ENCODE results near the gene ENHO.
"Not testable (repeated sequence)": the region's sequence is repeated elsewhere in the genome, so short reads cannot be mapped to it uniquely, and the experiment has no call there.

ENHO gene

DNA sequence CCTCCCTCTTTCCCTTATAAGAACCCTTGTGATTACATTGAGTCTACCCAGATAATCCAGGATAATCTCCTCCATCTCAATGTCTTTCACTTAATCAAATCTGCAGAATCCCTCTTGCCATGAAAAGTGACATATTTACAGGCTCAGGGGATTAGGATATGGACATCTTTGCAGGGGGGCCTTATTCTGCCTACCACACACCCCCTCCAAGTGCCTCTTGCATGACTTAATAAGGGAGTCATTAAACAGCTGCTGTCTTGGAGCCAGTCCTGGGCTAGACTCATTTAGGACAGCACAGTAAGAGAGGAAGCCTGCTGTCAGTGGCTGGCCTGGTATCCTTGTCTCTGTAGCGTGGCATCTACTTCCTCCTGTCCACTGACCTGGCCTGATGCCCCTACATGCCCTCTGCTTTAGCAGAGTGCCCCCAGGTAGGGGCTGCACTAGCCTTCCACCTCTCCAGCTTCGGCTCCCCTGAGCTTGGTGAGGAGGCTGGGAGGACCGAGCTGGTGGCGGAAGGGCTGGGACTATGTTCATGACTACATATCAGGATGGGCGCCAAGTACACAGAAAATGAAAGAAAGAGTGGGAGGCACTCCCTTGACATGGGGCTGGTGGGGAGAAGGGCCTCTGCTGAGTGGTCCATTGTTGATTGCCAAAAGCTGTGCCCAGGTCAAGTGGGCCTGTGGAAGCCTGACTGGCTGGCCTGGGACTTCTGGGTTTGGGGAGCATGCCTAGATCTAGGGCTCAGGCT is 17.2 kb downstream of the ENHO start:
- DNase-seq = no peak

- no peak for DNase-seq
Measured at GRCh38 chr9:34503406-34503805, 19.4 kb downstream of the ENHO start.

DNA sequence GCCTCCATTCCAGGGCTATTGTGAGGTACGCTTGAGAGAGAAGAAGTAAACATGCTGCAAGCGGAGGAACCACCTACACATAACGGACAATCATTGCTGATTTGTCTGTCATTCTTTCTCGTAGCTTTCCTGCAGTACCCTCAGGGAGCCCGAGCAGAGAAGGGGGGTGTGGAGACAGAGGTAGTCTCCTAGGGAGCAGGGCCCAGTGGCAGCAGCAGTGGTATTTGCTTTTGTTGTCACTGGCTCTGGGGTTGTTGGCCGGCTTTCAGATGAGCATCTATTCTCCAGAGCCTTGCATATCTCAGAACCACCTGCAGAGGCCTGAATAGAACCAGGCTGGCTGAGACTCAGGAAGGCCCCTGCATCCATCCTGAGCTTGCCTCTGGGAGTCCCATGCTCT is 19.9 kb downstream of the ENHO start:
- no peak for DNase-seq

- DNase-seq = no peak
Measured at GRCh38 chr9:34502471-34502870, 20.3 kb downstream of the ENHO start.

- no peak for DNase-seq
Measured at GRCh38 chr9:34501889-34502425, 20.8 kb downstream of the ENHO start.

GRCh38 chr9:34501372-34501771 is 21.4 kb downstream of the ENHO start:
- DNase-seq = no peak

DNA sequence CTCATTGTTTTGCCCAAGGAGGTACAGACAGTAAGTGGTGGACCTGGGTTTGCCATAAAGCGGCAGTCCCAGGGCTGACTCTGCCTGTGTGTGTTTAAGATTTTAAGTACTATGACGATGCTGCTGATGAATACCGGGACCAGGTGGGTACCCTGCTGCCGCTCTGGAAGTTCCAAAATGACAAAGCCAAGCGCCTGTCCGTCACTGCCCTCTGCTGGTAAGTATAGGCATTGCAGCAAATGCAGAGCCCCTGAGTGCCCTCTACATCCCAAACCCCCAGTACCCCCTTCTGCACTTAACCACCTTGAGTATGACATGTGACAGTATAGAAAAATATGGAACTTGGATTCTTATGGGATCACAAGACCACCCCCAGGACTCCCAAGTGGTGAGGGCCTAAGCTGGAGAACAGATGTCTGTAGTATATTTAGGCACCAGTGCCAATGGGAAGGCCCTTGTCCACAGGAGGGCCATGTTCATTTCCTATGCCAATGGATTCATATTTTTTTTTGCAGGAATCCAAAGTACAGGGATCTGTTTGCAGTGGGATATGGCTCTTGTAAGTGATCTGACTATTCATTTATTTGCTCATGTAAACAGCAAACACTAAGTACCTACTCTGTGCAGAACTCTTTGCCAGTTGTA is 22.0 kb downstream of the ENHO start:
- DNase-seq = peak; percentile 20

DNA sequence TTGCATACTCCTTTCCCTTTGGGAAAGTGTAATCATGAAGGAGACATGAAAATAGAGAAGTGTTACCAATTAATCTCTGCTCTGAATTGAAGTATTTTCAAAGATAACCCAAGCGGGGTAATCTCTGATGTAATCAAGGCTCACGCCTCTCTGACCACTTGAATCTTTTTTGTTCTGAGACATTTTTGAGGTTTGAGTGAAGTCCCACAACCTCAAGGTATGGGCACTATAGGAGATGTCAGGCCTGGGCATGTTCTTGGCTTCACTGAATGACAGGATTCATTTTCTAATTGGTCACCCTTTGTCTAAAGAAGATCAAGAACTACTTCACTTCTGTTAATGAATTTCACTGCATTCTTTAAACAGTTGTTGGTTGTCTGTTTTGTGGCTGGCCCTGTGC is 23.7 kb downstream of the ENHO start:
- DNase-seq = no peak

- DNase-seq = no peak
Measured at GRCh38 chr9:34498553-34498952, 24.2 kb downstream of the ENHO start.

DNA sequence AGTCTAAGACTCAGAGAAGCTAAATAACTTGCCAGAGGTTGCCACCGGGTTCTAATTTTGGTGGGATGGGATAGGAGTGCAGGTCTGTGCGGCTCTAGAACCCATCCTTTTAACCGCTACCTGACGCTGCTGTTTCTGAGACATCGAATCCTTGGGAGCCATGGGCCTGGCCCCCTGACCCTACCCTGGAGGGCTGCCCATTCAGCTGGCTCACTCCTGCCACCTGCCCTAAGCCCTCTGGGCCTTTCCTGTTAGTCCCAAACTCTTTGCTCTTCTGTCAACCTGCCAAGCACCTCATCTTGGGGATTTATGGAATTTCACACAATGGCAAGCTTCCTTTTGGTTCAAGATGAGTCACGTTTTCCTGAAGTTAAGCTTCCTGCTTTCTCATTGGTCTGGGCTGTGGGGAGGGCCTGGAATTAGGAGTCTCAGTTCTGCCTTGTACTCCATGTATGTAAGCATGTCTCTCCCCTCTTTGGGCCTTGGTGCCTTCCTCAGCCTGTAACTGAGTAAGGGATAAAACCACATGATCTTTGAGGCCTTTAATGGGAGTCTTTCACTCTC is 26.6 kb downstream of the ENHO start:
- DNase-seq = no peak

- DNase-seq = no peak
Measured at GRCh38 chr9:34493972-34494535, 28.7 kb downstream of the ENHO start.

GRCh38 chr9:34492051-34492450 is 30.7 kb downstream of the ENHO start:
- no peak for DNase-seq

GRCh38 chr9:34491596-34491995 is 31.2 kb downstream of the ENHO start:
- no peak for DNase-seq

DNA sequence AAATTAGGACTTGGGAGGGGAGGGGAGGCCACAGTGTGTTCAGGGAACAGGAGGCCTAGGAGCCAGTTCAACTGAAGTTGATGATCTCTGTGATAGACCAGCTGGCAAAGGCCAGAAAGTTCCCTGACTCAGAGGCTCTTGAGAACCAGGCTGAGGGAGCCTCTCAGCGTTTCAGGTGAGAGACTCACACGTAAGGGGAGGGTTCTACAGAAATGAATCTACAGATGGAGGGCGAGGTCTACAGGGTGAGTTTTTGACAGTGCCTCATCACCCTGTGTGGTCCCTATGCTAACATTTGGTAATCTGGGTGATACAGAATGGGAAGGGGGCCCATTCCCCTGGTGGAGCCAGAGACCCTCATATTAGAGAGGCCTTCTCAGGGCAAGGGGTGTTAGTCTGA is 32.0 kb downstream of the ENHO start:
- DNase-seq = no peak

- DNase-seq = no peak
Measured at GRCh38 chr9:34490360-34490759, 32.4 kb downstream of the ENHO start.

DNA sequence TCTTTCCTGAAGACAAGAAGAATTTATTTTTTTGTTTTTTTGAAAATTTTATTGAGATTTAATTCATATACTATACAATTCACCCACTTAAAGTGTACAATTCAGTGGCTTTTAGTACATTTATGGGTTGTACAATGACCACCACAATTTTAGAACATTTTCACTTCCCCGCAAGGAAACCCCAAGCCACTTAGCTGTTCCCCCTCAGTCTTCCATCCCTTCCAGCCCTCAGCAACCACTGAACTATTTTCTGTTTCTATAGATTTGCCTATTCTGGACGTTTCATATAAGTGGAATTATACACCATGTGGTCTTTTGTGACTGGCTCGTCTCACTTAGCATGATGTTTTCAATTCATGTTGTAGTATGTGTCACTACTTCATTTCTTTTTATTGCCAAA is 36.2 kb downstream of the ENHO start:
- DNase-seq = no peak

DNA sequence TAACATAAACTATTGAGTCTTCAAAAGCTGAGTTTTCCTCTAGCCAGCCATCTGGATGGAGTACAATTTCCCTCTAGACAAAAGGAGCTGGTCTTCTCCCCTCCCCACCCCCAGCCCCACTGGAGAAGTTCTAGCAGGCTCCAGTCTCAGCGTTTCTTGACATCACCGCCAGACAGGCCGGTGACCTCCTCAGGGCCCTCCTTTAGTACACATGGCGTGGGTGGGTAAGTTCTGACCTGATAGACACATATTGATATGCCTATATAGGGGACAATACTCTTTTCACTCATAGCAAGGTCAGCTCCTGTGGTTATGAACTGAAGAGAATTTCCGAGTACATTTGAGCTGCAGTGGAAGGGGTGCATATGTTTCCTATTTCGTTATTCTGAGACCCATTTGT is 37.0 kb downstream of the ENHO start:
- no peak for DNase-seq

DNA sequence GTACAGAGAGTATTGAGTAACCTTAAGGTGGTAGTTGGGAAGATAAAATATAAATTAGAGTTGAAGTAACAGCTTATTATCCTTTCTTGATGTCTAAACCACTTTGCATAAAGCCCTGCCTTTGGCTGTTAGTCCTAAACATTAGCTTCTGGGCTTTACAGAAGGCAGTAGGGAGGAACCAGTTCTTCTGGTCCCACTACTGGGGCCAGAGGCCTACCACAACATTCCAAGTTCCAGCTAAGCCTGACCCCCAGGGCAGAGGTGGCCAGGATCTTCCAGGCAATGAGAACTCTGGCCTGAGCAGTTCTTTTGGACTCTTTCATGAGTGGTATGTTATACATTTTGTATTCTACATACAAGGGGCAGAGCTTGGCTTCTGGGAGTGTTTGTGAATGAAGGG is 38.1 kb downstream of the ENHO start:
- DNase-seq = no peak

GRCh38 chr9:34482746-34483145 is 40.0 kb downstream of the ENHO start:
- DNase-seq = not testable (repeated sequence)

DNA sequence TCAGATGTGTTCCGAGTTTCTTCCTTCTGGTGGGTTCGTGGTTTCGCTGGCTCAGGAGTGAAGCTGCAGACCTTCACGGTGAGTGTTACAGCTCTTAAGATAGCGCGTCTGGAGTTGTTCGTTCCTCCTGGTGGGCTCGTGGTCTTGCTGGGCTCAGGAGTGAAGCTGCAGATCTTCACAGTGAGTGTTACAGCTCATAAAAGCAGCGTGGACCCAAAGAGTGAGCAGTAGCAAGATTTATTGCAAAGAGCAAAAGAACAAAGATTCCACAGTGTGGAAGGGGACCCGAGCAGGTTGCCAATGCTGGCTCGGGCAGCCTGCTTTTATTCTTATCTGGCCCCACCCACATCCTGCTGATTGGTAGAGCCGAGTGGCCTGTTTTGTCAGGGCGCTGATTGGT is 41.2 kb downstream of the ENHO start:
- DNase-seq = not testable (repeated sequence)

DNA sequence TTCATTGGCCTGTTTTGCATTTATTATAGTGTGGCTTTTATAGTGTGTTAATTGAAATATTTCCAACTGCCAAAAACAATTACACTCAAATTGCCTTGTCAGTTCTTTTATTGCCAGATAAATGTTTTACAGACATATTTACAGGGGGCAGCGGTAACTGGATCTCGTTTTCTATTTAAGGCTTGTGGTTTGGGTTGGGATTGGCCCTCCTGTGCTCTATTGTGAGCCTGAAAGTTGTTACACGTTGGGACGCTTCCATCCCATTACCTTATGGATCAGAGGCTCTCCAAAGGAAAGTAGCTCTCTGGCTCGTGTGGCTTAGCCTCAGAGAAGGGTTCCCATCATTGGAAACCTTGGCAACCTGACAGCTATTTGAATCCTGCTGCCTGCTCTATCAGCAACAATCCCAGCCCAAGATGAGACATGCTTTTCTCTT is 43.3 kb downstream of the ENHO start:
- DNase-seq = no peak

GRCh38 chr9:34477541-34477940 is 45.2 kb downstream of the ENHO start:
- DNase-seq = no peak

GRCh38 chr9:34475097-34475496 is 47.7 kb downstream of the ENHO start:
- DNase-seq = no peak
